ENCODE data around the gene CAPN13. TPM values are rescaled to one million over a fixed set of nuclear protein-coding genes. Genes with fewer than 3 reads are reported as not detected.

Gene CAPN13
- total and polyA plus RNA-seq, 3 donors from 2014 or later, result 0.57 to 2.7 (median 2.2) TPM

GRCh38 chr2:30808695-30809094 is 1.4 kb upstream of the CAPN13 start:
- no peaks in the 10 kb centered on the region for H3K4me1 ChIP-seq
- TF ChIP-seq CTCF (IDR thresholded peaks at IDR 0.05), result no peak
- DNase-seq, result no peak
- no peak overlapping the region for H3K4me3 ChIP-seq
- H3K9me3 ChIP-seq, result no peaks in the 10 kb centered on the region
- H3K27ac ChIP-seq, result no peak overlapping the region
- no peaks in the 10 kb centered on the region for H3K36me3 ChIP-seq (ENCODE audit: low read depth, missing control alignments)
- WGBS, 2 donors, result 85 to 88% methylated on average over 4 of the region's 4 CpGs
- H3K27me3 ChIP-seq, result no peaks in the 10 kb centered on the region
- intact Hi-C loops (cut with DNase I; ENCODE audit: low total_unique reads), result no loop called here

- H3K27ac ChIP-seq, result no peak overlapping the region
- H3K27me3 ChIP-seq, result no peaks in the 10 kb centered on the region
- no peaks in the 10 kb centered on the region for H3K36me3 ChIP-seq (ENCODE audit: low read depth, missing control alignments)
- intact Hi-C loops (cut with DNase I; ENCODE audit: low total_unique reads), result no loop called here
- H3K4me3 ChIP-seq, result no peak overlapping the region
- no peaks in the 10 kb centered on the region for H3K4me1 ChIP-seq
- WGBS, 2 donors, result 74 to 84% methylated on average over 6 of the region's 6 CpGs
- H3K9me3 ChIP-seq, result no peaks in the 10 kb centered on the region
- no peak for DNase-seq
- TF ChIP-seq CTCF (IDR thresholded peaks at IDR 0.05), result no peak
- no peak for TF ChIP-seq POLR2A (IDR thresholded peaks at IDR 0.05)
Observed at GRCh38 chr2:30803281-30803680, 4.0 kb downstream of the CAPN13 start.

GRCh38 chr2:30802611-30803010 is 4.6 kb downstream of the CAPN13 start:
- DNase-seq, result no peak
- intact Hi-C loops (cut with DNase I; ENCODE audit: low total_unique reads), result no loop called here
- Histone ChIP-seq H3K27me3 (no peaks in the 10 kb centered on the region), H3K9me3 (no peaks in the 10 kb centered on the region), H3K4me3 (no peak overlapping the region), H3K27ac (no peak overlapping the region), H3K36me3 (ENCODE audit: low read depth, missing control alignments) (no peaks in the 10 kb centered on the region), H3K4me1 (no peaks in the 10 kb centered on the region)
- 73 to 94% methylated on average over 2 to 4 of the region's 4 CpGs for WGBS, 2 donors
- no peak for TF ChIP-seq POLR2A (IDR thresholded peaks at IDR 0.05)
- no peak for TF ChIP-seq CTCF (IDR thresholded peaks at IDR 0.05)

- H3K27me3 ChIP-seq, result no peaks in the 10 kb centered on the region
- no peaks in the 10 kb centered on the region for H3K36me3 ChIP-seq (ENCODE audit: low read depth, missing control alignments)
- no peak overlapping the region for H3K27ac ChIP-seq
- no peak for DNase-seq
- H3K4me1 ChIP-seq, result no peaks in the 10 kb centered on the region
- TF ChIP-seq CTCF (IDR thresholded peaks at IDR 0.05) (no peak), POLR2A (IDR thresholded peaks at IDR 0.05) (no peak)
- no peak overlapping the region for H3K4me3 ChIP-seq
- H3K9me3 ChIP-seq, result no peaks in the 10 kb centered on the region
- WGBS, 2 donors, result 94 to 96% methylated on average over 13 of the region's 13 CpGs
- intact Hi-C loops (cut with DNase I; ENCODE audit: low total_unique reads), result no loop called here
Observed at GRCh38 chr2:30801821-30802455, 5.3 kb downstream of the CAPN13 start.

GRCh38 chr2:30800159-30800558 is 7.1 kb downstream of the CAPN13 start:
- no peak for DNase-seq
- Histone ChIP-seq H3K36me3 (ENCODE audit: low read depth, missing control alignments) (no peaks in the 10 kb centered on the region), H3K27me3 (no peaks in the 10 kb centered on the region), H3K27ac (no peak overlapping the region), H3K4me1 (no peaks in the 10 kb centered on the region), H3K9me3 (no peaks in the 10 kb centered on the region), H3K4me3 (no peak overlapping the region)
- 93 to 96% methylated on average over 5 of the region's 5 CpGs for WGBS, 2 donors
- no peak for TF ChIP-seq POLR2A (IDR thresholded peaks at IDR 0.05)
- no peak for TF ChIP-seq CTCF (IDR thresholded peaks at IDR 0.05)
- intact Hi-C loops (cut with DNase I; ENCODE audit: low total_unique reads), result no loop called here

Data from testis (tissue), 3 donors.